NCI-H2196 (cell line): ENCODE data around the gene MYD88.
"Not testable (repeated sequence)": the region's sequence is repeated elsewhere in the genome, so short reads cannot be mapped to it uniquely, and the experiment has no call there.

Experiments
- DNase-seq: peaks from one replicate; lab custom pipeline; 2025; ENCODE audit not compliant: unreplicated experiment; lab: John Stamatoyannopoulos, UW

Gene MYD88

DNA sequence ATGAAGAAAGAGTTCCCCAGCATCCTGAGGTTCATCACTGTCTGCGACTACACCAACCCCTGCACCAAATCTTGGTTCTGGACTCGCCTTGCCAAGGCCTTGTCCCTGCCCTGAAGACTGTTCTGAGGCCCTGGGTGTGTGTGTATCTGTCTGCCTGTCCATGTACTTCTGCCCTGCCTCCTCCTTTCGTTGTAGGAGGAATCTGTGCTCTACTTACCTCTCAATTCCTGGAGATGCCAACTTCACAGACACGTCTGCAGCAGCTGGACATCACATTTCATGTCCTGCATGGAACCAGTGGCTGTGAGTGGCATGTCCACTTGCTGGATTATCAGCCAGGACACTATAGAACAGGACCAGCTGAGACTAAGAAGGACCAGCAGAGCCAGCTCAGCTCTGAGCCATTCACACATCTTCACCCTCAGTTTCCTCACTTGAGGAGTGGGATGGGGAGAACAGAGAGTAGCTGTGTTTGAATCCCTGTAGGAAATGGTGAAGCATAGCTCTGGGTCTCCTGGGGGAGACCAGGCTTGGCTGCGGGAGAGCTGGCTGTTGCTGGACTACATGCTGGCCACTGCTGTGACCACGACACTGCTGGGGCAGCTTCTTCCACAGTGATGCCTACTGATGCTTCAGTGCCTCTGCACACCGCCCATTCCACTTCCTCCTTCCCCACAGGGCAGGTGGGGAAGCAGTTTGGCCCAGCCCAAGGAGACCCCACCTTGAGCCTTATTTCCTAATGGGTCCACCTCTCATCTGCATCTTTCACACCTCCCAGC is 2.9 kb downstream of the MYD88 start:
- DNase-seq = no peak

DNA sequence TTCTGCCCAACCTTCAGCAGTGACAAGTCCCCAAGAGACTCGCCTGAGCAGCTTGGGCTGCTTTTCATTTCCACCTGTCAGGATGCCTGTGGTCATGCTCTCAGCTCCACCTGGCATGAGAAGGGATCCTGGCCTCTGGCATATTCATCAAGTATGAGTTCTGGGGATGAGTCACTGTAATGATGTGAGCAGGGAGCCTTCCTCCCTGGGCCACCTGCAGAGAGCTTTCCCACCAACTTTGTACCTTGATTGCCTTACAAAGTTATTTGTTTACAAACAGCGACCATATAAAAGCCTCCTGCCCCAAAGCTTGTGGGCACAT is 3.5 kb downstream of the MYD88 start:
- DNase-seq = no peak

DNA sequence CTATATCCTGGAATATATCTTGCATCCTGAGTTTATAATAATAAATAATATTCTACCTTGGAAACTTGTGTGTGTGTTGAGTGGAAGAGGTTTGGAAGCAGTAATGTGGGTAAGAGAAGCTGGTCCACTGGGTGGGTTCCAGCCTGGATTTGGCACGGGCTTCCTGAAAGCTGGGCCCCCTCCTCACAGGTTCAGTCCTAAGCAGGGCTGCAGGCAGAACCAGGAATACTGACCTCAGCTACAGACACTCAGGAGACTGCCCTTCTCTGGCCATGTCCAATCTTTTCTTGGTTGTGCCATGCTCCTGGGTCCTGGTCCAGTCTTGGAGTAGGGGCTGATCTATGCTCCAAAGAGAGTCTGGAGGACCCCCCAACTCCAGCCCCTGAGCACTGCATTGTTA is 4.5 kb downstream of the MYD88 start:
- no peak for DNase-seq

DNA sequence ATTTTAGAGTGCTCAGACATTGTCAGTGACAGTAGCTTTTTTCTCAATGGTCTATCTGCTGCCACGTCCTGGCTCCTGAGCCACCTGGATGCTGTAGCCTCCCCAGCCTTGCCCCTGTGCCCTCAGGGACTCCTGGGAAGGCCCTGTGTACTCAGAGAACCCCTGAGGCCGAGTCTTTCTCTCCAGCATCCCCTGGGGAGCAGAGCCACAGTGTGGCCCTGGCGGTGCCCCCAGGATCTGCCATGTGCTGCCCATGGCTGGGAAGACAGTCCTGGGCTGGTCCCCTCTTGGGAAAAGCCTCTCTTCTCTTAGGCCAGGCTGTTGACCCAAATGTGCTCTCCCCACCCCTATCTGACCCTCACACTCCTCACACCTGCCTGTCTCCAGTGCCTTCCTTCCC is 5.0 kb downstream of the MYD88 start:
- no peak for DNase-seq

DNA sequence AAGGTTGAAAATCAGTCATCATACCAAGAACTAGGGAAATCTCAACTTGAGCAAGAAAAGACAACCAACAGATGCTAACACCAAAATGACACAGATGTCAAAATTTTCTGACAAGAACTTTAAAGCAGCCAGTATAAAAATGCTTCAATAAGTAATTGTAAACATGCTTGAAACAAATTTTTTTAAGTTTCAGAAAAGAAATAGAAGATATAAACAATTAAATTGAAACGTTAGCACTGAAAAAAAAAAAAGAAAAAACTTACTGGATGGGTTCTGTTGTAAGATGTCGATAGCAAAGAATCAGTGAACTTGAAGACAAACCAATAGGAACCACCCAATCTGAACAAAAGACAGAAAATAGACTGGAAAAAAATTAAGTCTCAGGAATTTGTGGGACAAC is 8.0 kb downstream of the MYD88 start:
- no peak for DNase-seq

DNA sequence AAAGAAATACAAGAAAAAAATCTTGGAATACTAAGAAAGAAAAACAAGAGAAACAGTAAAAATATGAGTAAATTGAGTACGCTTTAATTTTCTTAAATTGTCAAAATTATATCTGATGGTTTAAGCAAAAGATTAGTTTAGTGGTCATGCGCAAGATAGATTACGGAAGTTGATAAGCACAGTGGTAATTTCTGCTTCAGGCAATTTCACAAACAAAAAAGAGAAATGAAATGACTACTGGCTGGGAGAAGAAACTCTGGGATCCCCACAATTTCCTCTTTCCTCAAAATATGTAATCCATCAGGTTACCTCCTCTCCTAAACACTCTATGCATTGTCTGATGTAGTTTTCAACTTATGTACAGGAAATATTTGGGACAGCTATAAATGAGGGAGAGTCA is 9.0 kb downstream of the MYD88 start:
- no peak for DNase-seq

DNA sequence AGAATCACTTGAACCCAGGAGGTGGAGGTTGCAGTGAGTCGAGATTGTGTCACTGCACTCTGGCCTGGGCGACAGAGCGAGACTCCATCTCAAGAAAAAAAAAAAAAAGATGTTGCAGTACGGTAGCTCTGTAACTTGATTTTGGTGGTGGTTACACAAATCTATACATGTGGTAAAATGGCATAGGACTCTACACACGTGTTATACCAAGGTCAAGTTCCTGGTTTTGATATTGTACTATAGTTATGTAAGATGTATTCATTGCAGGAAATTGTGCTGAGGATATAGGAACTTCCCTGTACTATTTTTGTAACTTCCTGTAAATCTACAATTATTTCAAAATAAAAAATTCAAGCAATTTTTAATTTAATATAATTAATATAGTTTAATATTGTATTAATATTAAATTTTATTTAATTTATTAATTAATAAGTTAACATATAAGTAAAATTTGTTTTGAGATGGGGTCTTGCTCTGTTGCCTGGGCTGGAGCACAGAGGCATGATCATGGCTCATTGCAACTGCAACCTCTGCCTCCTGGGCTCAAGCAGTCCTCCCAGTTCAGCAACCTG is 9.9 kb downstream of the MYD88 start:
- DNase-seq = no peak

DNA sequence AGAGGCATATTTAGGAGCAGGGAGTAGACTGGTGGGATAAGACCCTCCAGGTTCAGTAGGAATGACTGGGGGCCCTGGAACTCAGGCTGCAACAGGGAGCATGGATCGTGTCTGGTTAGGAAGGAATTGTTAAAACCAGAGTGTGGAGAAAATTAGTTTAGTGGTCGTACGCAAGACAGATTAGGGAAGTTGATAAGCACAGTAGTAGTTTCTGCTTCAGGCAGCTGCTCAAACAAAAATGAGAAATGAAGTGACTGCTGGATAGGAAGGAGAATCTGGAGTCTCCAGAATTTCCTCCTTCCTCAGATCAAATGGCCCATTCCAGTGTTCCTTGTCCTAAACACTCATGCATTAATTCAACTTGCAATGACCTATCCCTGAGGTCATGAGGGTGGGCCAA is 11.2 kb downstream of the MYD88 start:
- DNase-seq = no peak

DNA sequence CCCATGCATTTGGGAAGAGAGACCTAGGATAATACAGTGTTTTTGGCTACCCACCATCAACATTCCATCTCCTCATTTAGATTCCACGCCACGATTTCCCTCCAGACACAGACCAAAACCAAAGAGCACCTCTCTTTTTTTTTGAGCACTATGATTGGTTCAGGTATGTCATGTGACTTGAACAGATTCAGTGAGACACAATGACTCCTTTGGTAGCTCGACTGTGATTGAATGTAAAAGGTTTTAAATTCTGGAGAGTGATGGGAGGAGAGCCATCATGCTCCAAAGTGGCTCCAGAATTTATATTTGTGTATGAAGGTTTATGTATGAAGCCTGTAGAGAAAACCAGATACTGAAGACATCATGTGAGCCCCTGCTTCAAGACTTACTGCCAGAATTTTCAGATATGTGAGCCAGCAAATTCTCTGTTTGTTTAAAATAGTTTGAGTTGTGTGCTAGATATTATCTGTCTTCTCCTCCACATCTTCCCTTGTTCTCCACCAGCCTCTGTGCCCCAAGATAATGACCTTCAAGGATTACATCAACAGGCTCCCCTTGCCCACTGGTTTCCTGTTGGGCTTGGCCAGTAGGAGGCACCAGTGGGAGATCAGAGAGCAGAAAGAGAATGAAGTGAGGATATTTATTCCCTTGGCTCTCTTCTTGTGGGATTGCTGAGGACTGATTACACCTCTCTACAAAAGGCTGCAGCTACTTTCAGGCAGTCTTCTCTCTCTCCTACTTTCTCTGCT is 12.5 kb downstream of the MYD88 start:
- no peak for DNase-seq

DNA sequence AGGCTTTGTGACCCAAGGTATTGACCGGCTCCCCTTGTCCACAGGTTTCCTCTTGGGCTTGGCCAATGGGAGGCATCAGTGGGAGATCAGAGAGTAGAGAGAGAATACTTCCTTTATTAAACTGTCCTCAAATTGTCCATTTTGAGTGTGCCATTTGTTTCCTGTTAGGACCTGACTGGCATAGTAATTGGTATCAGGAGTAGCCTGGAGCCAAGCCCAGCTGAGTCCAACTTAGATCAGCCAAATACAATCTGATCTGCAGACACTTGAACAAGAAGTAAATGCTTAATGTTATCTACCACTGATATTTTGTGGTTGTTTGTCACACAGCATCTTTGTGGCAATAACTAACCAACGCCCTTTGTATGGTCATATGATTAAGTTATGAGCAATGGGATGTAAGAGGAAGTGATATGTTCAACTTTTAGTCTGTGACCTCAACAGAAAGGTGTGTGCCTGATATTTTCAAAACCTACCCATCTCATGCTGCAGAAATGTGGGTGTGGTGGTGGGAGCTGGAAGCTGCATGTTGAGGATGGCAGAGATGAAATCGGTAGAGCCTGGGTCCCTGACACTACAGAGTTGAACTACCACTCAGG is 13.3 kb downstream of the MYD88 start:
- DNase-seq = no peak

DNA sequence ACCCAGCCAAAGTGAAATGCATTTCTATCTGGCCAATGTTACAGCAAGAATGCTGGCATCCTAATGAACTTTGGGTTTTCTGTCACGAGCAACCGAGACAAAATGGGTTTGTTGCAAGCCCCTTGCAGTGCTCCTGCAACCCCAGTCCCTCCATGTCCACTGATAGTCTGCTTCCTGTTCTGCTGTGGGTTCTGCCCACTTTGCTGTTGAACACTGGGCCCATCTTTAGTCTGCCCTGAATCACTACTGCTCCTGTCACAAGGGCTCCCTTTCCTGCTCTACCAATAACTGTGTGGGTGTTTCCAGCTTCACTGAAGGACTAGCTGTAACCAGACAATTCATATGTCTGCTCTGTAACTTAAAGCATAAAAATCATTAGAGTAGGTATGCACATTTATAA is 14.1 kb downstream of the MYD88 start:
- DNase-seq = no peak

DNA sequence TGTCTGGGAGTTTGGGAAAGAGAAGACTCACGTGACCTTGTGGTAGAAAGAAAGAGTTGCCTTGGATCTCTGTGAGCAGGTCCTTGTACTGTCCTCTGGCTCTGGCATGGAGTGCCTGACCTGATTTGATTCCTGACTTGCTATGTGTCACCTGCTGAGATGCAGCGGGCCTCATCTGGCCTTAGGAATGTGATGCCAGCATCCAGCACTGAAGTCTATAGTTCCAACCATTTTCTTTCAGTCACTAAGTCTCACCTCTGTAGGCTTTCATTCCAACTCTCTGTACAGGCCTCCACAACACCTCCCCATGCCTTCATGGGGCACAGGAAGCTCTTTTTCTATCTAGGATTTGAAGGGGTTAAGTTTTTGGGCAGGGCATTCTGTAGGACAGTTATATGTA is 14.8 kb downstream of the MYD88 start:
- no peak for DNase-seq

DNA sequence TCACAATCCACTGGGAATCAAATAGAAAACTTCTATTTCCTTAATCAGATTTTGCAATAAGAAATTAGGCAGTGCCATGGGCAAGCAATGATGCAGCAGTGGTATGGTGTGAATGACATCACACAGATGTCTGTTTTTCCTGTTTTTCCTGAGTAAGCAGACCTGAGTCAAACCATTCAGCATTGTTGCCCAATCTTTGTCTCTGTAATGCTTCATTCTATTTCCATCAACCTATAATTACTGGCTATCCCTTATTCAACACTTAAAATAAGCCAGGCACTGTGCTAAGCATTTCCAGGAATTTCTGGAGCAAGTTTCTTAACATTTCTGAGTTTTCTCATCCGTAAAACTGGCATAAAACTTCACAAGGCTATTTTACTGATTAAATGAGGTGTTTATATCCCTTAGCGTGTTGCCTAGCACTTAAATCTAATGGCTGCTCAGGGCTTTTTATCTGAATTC is 15.6 kb downstream of the MYD88 start:
- no peak for DNase-seq

DNA sequence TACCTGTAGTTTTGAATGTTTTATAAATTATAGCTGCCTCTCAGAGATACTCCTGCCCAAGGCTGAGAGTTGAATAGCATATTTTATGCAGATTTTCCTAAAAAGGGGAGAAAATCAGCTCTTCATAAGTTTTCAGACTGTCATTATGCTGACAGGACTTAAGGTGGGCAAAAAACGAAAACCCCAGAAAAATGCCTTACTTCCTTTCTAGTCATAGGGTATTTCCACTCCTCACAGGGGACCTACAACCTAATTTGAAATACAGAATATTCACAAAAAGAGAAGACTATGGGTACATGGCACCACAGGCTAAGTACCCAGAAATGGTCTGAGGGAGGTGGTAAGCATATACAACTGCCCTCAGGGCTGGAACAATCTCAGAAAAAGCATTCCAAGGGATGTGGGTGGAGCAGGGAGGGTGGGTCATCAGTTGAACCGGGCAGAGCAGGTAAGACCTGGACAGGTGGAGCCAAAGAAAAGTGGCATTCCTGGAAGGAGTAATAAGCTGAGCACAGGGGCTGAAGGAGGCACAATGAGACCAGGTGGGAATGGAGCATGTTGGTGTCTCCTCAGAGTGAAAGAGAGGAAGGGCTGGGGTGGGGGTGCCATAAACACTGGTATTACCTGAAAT is 16.3 kb downstream of the MYD88 start:
- DNase-seq = no peak

DNA sequence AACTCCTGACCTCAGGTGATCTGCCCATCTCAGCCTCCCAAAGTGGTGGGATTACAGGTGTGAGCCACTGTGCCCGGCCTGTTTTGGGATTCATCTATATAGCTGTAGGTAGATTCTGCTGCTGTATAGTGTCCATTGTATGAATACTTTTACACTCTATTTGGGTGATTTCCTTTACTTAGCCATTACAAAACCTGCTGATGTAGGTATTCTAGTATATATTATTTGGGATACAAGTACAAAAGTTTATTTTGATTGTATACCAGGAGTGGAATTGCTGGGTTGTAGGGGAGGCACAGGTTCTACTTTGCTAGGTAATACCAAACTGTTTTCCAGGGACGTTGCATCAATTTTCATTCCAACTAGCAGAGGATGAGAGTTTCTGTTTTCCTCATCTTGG is 17.4 kb downstream of the MYD88 start:
- no peak for DNase-seq

DNA sequence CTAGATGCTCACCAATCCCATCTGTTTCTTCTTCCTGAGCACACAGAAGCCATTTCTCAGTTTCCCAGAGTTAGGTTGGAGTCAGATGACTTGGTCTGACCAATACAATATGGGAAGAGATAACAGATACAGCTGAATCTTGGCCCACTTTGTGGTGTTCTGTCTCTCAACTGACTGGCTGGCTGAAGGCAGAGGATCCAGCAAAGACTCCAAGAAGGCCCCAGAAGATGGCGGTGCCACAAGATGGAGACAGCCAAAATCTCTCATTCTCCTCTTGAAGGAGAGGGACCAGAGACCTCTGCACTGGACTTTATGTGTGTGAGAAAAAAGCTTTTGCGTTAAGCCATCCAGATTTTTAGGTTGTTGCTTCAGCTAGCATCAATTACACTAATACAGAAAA is 18.7 kb downstream of the MYD88 start:
- DNase-seq = no peak

DNA sequence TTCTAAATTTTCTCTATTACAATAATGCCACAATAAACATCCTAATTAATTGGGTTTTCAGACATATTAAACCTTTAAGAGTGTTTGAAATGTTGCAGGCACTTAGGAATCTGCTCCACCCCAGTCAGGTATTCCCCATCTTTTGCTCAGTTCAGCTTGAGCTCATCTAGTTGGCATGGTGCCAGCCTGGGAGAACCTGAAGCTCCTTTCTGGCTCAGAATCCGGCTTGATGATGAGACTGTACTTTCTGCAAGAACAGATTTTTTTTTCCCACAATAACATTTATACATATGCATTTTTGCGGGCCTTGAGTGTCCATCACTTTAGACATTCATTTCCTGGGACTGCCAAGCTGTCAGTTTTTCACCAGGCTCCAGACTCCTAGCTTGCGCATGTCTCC is 19.1 kb downstream of the MYD88 start:
- DNase-seq = peak; percentile 3

DNA sequence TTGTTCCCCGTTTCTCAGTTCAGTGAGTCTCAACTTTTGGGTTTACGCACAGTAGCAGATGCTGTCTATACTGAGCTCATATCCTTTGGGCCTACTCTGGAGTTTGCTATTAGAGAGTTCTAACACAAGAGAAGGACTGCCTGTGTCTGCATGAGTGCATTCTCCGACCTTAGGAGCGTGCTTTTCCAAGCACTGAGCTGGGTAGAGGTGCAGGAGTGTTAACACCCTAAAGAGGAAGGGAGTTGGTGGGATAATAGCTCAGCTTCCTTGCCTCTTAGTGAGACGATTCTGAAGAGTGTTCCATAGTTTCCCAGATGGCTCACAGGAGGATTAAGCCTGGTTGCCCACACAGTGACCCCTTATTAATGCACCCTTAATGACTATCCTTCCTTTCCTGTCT is 20.0 kb downstream of the MYD88 start:
- DNase-seq = no peak

DNA sequence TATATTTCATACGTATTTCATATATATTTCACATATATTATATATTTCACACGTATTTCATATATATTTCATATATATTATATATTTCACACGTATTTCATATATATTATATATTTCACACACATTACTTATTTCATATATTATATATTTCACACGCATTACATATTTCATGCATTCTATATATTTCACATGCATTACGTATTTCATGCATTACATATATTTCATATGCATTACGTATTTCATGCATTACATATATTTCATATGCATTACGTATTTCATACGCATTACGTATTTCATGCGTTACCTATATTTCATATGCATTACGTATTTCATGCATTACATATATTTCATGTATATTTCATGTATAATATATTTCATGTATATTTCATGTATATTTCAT is 22.2 kb downstream of the MYD88 start:
- DNase-seq = not testable (repeated sequence)

DNA sequence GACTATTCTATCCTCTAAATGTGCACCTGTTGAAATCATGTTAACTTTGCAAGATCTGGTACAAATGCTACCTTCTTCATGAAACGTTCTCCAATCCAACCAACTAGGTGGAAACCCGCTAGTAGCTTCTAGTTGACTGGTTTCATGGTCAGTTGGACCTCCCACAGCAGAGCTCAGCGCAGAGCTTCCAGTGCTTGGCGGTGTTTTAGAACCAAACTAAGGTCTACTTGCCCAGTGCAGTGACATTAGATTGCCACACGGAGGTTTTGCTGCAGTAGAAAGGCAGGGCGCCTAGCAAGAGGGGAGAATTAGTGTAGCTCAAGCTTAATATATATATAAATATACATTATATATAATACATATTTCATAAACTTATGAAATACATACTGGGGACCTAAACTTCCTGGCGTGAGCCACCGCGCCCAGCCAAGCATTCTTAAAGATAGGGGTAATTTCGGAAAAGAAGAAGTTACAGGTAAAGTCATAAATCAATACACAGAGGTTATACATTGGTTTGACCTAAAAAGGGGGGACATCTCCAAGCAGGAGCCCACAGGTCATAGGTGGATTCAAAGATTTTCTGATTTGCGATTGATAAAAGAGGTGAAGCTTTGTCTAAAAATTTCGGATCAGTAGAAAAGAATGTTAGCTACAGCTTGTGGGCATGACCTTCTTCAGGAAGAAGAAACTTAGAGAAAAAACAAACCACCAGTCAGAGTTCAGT is 24.8 kb downstream of the MYD88 start:
- no peak for DNase-seq
